OCI-LY7 (cell line): Measurements from ENCODE around the gene CCT7.

Source experiments
- EZH2phosphoT487 ChIP-seq: fragments of 200-600 bp; sonication (generic); IDR thresholded peaks from 2 replicates; pipeline ENCODE4 v1.6.1; 2018; ENCODE audit warnings: low read depth, borderline replicate concordance, mild to moderate bottlenecking, mixed run types, antibody characterized with exemption, low read length, moderate library complexity, mixed read lengths
- TF ChIP-seq, protein P1 (sequence below): fragments of 200-600 bp; sonication (generic); conservative IDR thresholded peaks from 2 replicates; pipeline ENCODE4 v1.5.1; 2014; ENCODE audit warnings: mild to moderate bottlenecking, antibody characterized with exemption, low read length, moderate library complexity, mixed read lengths

DNA sequence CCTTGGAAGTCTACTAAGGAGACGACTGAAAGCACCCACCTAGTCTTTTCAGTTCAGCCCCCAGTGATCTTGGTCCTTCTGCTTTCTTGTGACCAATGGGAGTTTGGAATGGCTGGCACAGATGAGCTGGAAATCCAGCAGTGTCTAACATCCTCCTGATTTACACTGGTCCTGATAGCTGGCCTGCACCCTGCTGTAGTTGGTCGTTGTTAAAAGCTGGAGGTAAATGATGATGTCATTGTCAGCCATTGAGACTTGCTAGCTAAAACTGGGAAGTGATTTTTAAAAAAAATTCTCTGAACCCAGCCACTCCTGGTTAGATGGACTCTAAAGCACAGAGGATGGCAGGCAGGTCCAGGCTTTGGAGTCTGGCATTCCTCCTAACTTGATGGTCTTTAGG, 19.3 kb downstream of the CCT7 start:
- TF ChIP-seq, protein P1, sequence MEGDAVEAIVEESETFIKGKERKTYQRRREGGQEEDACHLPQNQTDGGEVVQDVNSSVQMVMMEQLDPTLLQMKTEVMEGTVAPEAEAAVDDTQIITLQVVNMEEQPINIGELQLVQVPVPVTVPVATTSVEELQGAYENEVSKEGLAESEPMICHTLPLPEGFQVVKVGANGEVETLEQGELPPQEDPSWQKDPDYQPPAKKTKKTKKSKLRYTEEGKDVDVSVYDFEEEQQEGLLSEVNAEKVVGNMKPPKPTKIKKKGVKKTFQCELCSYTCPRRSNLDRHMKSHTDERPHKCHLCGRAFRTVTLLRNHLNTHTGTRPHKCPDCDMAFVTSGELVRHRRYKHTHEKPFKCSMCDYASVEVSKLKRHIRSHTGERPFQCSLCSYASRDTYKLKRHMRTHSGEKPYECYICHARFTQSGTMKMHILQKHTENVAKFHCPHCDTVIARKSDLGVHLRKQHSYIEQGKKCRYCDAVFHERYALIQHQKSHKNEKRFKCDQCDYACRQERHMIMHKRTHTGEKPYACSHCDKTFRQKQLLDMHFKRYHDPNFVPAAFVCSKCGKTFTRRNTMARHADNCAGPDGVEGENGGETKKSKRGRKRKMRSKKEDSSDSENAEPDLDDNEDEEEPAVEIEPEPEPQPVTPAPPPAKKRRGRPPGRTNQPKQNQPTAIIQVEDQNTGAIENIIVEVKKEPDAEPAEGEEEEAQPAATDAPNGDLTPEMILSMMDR, result no peak
- no peak for TF ChIP-seq EZH2phosphoT487
